HG02885 (cell line): ENCODE measurements around the gene OR4D6.

Experiments
- ATAC-seq: cut with Tn5 transposase; IDR thresholded peaks from one replicate; pipeline ENCODE4 v1.9.1; 2021; ENCODE audit warnings: mild to moderate bottlenecking; ENCODE audit not compliant: unreplicated experiment, poor library complexity

Gene OR4D6

DNA sequence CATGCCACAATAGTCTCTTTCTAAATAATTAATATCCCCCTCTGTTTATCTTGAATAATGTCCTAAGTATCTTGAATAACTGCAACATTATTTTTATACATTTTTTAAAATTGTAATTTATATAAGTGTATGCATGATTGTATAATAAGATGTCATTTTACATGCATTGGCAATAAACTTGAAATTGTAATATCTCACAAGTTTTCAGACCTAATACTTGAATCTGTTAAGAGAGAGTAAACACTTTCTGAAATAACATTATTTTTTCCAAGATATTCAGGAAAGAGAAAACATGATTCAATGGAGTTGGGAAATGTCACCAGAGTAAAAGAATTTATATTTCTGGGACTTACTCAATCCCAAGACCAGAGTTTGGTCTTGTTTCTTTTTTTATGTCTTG, 46.5 kb downstream of the OR4D6 start, which contains the start of gene OR4D11:
OR4D11 (plus strand) TSS at position 301 of the 400 bp plus-strand sequence; CDS start at position 301, 0 bp downstream.
- ATAC-seq, result no peak
